GM19455 (cell line): ENCODE data around the gene FRG2B.
"Not testable (repeated sequence)": the region's sequence is repeated elsewhere in the genome, so short reads cannot be mapped to it uniquely, and the experiment has no call there.

ENCODE experiments used
- ATAC-seq: cut with Tn5 transposase; IDR thresholded peaks from one replicate; pipeline ENCODE4 v1.9.1; 2021; ENCODE audit not compliant: unreplicated experiment

The FRG2B gene

GRCh38 chr10:133626695-133627094 lies at the start of gene FRG2B:
Gene FRG2B (minus strand): TSS chr10:133626795. CDS start chr10:133626742, 53 bp downstream.
- ATAC-seq = not testable (repeated sequence)

DNA sequence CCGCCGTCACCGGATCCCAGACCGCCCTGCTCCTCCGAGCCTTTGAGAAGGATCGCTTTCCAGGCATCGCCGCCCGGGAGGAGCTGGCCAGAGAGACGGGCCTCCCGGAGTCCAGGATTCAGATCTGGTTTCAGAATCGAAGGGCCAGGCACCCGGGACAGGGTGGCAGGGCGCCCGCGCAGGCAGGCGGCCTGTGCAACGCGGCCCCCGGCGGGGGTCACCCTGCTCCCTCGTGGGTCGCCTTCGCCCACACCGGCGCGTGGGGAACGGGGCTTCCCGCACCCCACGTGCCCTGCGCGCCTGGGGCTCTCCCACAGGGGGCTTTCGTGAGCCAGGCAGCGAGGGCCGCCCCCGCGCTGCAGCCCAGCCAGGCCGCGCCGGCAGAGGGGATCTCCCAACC lies 40.9 kb upstream of the FRG2B start:
- ATAC-seq = not testable (repeated sequence)

GRCh38 chr10:133663544-133664160 lies 37.1 kb upstream of the FRG2B start:
- ATAC-seq = not testable (repeated sequence)

GRCh38 chr10:133661122-133661521 lies 34.5 kb upstream of the FRG2B start:
- ATAC-seq = not testable (repeated sequence)

- ATAC-seq = not testable (repeated sequence)
Observed at GRCh38 chr10:133660516-133660915, 33.9 kb upstream of the FRG2B start.

GRCh38 chr10:133657276-133657675 lies 30.7 kb upstream of the FRG2B start:
- ATAC-seq = not testable (repeated sequence)

GRCh38 chr10:133648872-133649455 lies 22.4 kb upstream of the FRG2B start:
- not testable (repeated sequence) for ATAC-seq

DNA sequence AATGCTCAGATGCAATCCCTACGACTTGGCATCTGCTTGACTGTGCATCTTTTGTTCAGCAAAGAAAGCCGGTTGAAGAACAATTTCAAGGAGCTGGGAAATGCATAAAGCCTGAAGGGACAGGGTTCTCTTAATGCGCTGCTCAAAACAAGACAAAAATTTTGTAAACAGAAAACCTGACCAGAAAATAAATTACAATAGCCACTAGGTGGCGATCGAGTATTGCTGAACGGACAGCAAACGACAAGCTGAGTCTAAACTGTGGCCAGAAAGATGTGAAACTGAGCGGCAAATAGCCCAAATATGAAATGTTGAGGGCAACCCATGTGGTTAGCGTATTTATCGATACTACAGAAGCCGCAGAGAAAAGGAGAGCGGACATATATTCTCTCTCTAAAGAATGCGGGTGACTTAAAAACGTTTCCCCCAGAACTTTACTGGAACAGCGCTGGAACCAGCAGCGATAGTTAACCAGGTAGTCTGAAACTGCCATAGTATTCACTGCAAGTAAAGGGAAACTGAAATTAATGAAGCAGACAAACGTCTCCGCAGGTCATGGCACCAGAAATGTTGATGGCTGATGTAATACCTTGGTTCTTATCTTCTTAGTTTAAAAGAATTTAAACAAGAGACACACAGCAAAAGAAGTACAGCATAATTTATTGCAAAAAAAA lies 20.6 kb upstream of the FRG2B start:
- peak; percentile 68 for ATAC-seq

GRCh38 chr10:133637846-133638235 lies 11.2 kb upstream of the FRG2B start:
- not testable (repeated sequence) for ATAC-seq

DNA sequence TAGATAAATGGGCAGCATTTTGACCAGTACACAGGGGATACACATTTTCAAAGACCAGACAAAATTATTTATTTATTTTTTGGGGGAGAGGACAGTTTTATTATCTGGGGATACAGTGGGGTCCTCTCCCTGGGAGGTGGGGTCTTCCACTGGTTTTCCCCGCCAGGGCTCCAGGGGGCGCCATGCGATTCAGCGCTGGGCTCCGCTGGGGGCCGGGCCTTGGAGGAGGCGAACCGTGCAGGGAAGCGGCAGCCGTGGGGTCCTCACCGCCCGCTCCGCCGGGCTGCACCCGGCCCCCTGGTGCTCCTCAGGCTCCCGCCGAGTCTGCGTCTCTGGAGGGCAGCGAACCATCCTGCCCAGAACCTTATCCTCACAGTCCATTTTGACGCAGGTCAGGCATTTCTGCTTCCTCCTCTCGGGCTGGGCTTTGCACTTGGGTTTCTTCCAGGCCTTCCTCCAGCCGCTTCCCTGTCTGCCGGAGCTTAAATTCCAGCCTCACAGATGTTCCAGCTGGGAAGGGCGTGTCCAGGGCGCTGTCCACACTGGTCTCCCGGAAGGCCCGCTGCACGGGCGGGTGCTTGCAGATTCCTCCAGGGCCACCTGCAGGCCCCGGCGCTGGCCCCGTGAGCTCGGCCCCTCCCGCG lies 10.7 kb upstream of the FRG2B start:
- ATAC-seq = not testable (repeated sequence)

GRCh38 chr10:133630723-133631249 lies 4.2 kb upstream of the FRG2B start:
- ATAC-seq = not testable (repeated sequence)

GRCh38 chr10:133622544-133622943 lies 4.1 kb downstream of the FRG2B start:
- not testable (repeated sequence) for ATAC-seq

GRCh38 chr10:133618851-133619250 lies 7.7 kb downstream of the FRG2B start:
- no peak for ATAC-seq

DNA sequence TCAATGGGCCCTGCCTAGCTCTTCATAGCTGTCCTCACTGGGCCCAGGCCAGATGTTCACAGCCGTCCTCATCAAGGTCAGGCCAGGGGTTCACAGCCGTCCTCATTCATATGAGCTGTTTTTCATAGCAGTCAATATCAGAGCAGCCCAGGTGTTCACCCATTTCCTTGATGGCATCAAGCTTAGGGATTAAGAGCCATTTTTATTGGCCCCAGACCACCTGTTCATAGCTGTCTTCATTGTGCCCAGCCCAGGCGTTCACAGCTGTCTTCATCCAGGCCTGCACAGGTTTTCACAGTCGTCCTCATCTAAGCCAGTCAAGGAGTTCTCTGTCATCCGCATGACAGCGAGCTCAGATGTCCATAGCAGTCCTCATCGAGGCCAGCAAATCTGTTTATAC lies 9.4 kb downstream of the FRG2B start:
- ATAC-seq = no peak

- ATAC-seq = no peak
Observed at GRCh38 chr10:133616371-133617130, 10.0 kb downstream of the FRG2B start.

GRCh38 chr10:133614830-133615580 lies 11.6 kb downstream of the FRG2B start:
- no peak for ATAC-seq

- ATAC-seq = no peak
Observed at GRCh38 chr10:133613699-133614098, 12.9 kb downstream of the FRG2B start.

DNA sequence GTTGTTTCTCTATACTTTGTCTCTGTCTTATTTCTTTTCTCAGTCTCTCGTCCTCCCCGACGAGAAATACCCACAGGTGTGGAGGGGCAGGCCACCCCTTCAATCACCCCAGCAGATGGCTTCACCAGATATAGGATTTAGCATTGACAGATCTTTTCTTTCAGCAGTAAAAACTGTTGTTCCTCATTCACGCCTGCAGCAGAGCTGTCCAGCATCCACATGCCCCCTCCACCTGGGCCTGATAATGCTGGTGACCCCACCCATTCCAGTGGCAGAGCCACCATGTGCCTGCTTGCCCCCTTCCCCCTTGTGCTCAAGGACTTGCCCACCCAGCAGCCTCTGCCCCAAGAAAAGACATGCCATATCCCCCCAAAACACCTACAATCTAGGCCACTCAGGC lies 15.5 kb downstream of the FRG2B start:
- ATAC-seq = no peak

DNA sequence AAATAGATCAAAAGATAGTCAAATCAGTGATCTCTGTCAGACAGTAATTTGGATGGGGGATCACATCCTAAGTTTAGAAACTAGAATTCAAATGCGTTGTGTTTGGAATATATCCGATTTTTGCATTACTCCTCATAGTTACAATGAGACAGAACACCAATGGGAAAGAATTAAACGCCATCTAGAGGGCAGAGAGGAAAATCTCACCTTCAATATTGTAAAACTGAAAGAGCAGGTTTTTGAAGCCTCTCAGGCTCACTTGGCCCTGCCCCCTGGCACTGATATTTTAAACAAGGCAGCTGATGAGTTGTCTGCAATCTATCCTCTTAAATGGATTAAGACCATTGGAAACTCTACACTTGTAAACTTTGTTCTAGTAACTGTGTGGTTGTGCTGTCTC lies 17.7 kb downstream of the FRG2B start:
- no peak for ATAC-seq

DNA sequence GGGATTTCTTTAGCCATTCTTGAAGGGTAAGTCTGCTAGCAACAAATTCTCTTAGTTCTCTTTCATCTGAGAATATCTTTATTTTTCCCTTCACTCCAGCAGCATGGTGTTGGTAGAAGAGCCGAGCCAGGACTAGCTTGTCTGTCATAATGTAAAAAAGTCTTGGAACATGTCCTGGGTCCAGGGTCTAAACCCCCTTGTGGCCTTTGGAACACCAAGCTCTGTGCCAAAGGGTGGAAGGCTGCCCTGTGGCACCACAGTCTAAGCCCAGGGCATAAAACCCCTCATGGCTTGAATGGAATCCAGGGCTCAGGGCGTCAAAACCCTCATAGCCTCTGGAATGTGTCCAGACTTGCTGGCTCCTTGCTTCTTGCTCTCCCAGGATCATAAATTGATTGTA lies 23.2 kb downstream of the FRG2B start:
- not testable (repeated sequence) for ATAC-seq
